ENCODE data around the gene TNFAIP8L1.

The TNFAIP8L1 gene

DNA sequence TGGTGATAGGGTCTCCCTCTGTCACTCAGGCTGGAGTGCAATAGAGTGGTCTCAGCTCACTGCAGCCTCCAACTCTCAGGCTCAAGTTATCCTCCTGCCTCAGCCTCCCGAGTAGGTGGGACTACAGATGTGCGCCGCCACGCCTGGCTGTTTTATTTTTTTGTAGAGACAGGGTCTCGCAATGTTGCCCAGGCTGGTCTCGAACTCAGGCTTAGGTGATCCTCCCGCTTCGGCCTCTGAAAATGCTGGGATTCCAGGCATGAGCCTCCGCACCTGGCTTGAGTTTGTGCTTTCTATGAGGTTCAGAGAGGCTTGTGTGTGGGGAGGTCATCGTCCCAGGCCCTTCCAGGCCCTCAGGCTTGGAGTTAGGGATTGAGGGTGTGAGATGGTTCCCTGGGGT, 39.2 kb upstream of the TNFAIP8L1 start:
- Mint-ChIP-seq H3K36me3 (ENCODE audit: insufficient read depth) (no peaks in the 10 kb centered on the region), H3K27me3 (peaks cover 14 to 20% of the 10 kb centered on the region in 2 donors), H3K27ac (no peak overlapping the region), H3K4me1 (ENCODE audit: low read depth in 2 of 2) (peaks cover 8 to 12% of the 10 kb centered on the region in 2 donors), H3K9me3 (no peaks in the 10 kb centered on the region), H3K4me3 (no peak overlapping the region)
- DNase-seq: no peak
- ATAC-seq (replicated peaks): no peak

GRCh38 chr19:4600893-4601292, 38.4 kb upstream of the TNFAIP8L1 start:
- Mint-ChIP-seq H3K36me3 (ENCODE audit: insufficient read depth) (no peaks in the 10 kb centered on the region), H3K9me3 (no peaks in the 10 kb centered on the region), H3K27ac (no peak overlapping the region), H3K4me3 (no peak overlapping the region), H3K27me3 (peaks cover 14 to 20% of the 10 kb centered on the region in 2 donors), H3K4me1 (ENCODE audit: low read depth in 2 of 2) (peaks cover 8 to 12% of the 10 kb centered on the region in 2 donors)
- ATAC-seq (replicated peaks): no peak
- DNase-seq: no peak

- no peak overlapping the region for H3K27ac Mint-ChIP-seq
- peaks cover 6 to 9% of the 10 kb centered on the region in 2 donors for H3K4me1 Mint-ChIP-seq (ENCODE audit: low read depth in 2 of 2)
- peaks cover 13 to 18% of the 10 kb centered on the region in 2 donors for H3K27me3 Mint-ChIP-seq
- H3K36me3 Mint-ChIP-seq (ENCODE audit: insufficient read depth): peaks cover 1% of the 10 kb centered on the region
- ATAC-seq (replicated peaks): no peak
- DNase-seq: no peak
- no peak overlapping the region for H3K4me3 Mint-ChIP-seq
- no peaks in the 10 kb centered on the region for H3K9me3 Mint-ChIP-seq
Measured at GRCh38 chr19:4602173-4602788, 37.0 kb upstream of the TNFAIP8L1 start.

- Mint-ChIP-seq H3K4me1 (ENCODE audit: low read depth in 2 of 2) (peaks cover 3 to 4% of the 10 kb centered on the region in 2 donors), H3K27ac (no peak overlapping the region), H3K9me3 (no peaks in the 10 kb centered on the region), H3K27me3 (peaks cover 14 to 18% of the 10 kb centered on the region in 2 donors), H3K4me3 (no peak overlapping the region), H3K36me3 (ENCODE audit: insufficient read depth) (peaks cover 3% of the 10 kb centered on the region)
- no peak for DNase-seq
- ATAC-seq (replicated peaks): no peak
Measured at GRCh38 chr19:4602915-4603314, 36.4 kb upstream of the TNFAIP8L1 start.

DNA sequence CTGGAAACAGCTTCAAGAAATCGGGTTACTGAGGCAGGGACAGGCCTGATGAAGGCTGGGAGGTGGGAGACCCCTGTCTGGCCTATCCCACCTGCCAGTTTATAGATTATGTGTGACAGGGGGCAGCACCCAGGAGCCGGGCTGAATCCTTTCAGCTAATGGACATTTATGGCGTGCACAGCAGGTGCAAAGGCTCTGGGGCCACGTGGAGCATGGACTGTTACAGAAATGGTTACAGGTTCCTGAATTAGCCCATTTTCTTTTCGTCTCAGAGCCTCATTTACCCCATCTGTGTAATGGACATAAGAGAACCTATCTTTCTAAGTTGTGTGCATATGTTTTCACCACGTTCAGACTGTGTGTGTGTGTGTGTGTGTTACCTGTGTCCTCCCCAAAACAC, 34.4 kb upstream of the TNFAIP8L1 start:
- Mint-ChIP-seq H3K4me3 (no peak overlapping the region), H3K36me3 (ENCODE audit: insufficient read depth) (peaks cover 6% of the 10 kb centered on the region), H3K27me3 (peaks cover 8 to 12% of the 10 kb centered on the region in 2 donors), H3K27ac (no peak overlapping the region), H3K9me3 (no peaks in the 10 kb centered on the region), H3K4me1 (ENCODE audit: low read depth in 2 of 2) (no peaks in the 10 kb centered on the region)
- ATAC-seq (replicated peaks) (no peak), DNase-seq (no peak)

DNA sequence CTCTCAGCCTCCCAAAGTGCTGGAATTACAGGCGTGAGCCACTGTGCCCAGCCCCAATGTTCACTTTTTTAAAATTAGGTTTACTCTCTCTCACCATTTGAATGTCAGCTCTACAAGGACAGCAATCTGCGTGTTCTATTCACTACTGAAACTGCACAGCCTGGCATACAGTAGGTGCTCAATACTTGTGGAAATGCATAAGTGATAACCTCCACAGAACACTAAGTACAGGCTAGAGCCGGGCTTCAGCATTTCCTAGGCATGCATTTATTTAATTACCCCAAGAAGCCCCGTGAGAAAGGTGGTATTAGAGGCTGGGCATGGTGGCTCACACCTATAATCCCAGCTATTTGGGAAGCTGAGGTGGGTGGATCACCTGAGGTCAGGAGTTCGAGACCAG, 33.1 kb upstream of the TNFAIP8L1 start:
- no peak overlapping the region for H3K27ac Mint-ChIP-seq
- ATAC-seq (replicated peaks) (no peak), DNase-seq (no peak)
- H3K36me3 Mint-ChIP-seq (ENCODE audit: insufficient read depth): peaks cover 9% of the 10 kb centered on the region
- H3K4me1 Mint-ChIP-seq (ENCODE audit: low read depth in 2 of 2): no peaks in the 10 kb centered on the region
- H3K9me3 Mint-ChIP-seq: no peaks in the 10 kb centered on the region
- H3K27me3 Mint-ChIP-seq: peaks cover 18 to 25% of the 10 kb centered on the region in 2 donors
- H3K4me3 Mint-ChIP-seq: no peak overlapping the region

DNA sequence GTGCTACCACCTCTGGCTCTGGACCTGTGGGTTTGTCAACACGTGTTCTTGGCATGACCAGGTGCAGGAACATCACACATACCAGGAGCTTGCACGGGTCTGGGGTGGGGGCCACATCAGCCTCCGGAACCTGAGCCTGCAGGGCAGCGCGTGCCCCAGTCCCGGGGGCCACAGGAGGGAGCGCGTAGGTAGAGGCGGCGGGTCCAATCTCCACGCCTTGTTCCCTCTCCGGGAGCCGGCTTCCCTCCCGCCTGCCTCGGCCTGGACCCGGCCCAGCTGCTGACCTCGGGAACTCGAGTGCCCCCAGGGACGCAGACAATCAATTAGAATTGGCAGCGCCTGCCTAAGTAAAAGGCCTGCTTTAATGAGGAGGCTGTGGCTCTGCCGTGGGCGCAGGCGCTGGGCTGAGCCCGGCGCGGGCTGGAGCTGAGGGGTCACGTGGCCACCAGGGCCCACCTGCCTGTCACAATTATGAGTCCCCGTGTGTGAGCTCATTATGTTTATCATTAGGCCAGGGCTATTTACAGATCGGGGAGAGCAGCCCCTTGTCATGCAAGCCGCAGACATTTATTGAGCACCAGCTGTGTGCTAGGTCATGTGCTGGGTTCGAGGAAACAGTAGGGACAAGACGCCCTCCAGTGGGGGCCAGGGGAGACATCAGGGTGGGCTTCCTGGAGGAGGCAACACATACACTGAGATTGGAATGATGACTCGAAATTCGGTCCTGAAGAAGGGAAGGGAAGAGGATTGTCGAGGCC, 32.2 kb upstream of the TNFAIP8L1 start:
- H3K4me1 Mint-ChIP-seq (ENCODE audit: low read depth in 2 of 2): no peaks in the 10 kb centered on the region
- peaks cover 9% of the 10 kb centered on the region for H3K36me3 Mint-ChIP-seq (ENCODE audit: insufficient read depth)
- no peak overlapping the region for H3K27ac Mint-ChIP-seq
- H3K4me3 Mint-ChIP-seq: no peak overlapping the region
- no peaks in the 10 kb centered on the region for H3K9me3 Mint-ChIP-seq
- ATAC-seq (replicated peaks) (no peak), DNase-seq (no peak)
- H3K27me3 Mint-ChIP-seq: peaks cover 18 to 28% of the 10 kb centered on the region in 2 donors

DNA sequence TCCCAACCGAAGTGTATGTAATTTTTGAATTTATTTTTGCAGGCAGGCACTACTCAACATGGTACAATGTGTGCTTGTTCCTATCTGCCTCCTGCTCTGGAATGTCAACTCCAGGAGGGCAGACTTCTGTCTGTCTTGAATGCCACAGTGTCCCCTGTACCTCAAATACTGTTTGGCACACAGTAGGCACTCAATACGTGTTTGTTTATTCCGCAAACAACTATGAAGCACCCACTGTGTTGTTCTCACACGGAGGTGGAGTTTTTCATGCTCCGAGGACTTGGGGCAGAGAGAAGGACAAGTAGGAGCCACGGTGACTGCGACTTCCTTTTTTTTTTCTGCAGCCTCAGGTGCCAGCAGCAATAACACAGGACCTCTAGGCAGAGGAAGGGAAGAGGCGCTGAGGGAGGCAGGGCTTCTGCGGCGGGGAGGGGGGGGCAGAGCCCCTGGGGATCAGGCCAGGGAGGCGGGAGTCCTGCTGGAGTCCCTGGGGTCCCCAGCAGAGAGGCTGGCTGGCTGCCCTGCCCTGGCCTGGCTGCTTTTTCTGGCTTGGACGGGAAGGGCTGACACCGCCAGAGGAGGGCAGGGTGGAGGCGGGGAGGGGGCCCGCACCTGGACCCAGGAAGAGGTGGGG, 29.3 kb upstream of the TNFAIP8L1 start:
- no peaks in the 10 kb centered on the region for H3K4me1 Mint-ChIP-seq (ENCODE audit: low read depth in 2 of 2)
- ATAC-seq (replicated peaks) (no peak), DNase-seq (no peak)
- no peak overlapping the region for H3K27ac Mint-ChIP-seq
- H3K36me3 Mint-ChIP-seq (ENCODE audit: insufficient read depth): peaks cover 9% of the 10 kb centered on the region
- no peaks in the 10 kb centered on the region for H3K9me3 Mint-ChIP-seq
- H3K4me3 Mint-ChIP-seq: no peak overlapping the region
- H3K27me3 Mint-ChIP-seq: peaks cover 18 to 28% of the 10 kb centered on the region in 2 donors

DNA sequence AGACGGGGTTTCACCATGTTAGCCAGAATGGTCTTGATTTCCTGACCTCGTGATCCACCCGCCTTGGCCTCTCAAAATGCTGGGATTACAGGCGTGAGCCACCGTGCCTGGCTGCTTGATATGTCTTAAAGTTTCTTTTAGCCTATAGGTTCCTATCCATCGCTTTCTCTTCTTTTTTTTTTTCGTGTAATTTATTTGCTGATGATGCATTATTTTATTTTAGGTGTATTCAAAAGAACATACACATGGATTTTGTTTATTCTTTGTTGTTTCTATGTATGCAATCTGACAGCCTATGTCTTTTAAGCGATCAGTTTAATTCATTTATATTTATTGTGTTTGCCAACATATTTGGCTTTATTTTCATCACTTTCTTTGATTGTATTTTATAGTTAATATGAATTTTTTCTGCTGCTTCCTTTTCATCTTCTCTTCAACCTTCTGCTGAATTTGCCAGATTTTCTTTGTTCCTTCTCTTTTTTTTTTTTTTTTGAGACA, 26.0 kb upstream of the TNFAIP8L1 start:
- peaks cover 21 to 32% of the 10 kb centered on the region in 2 donors for H3K27me3 Mint-ChIP-seq
- no peak for DNase-seq
- no peaks in the 10 kb centered on the region for H3K9me3 Mint-ChIP-seq
- peaks cover 7% of the 10 kb centered on the region for H3K36me3 Mint-ChIP-seq (ENCODE audit: insufficient read depth)
- no peak for ATAC-seq (replicated peaks)
- peak overlapping the region in 1 of 2 donors; percentile 61 for H3K27ac Mint-ChIP-seq
- no peaks in the 10 kb centered on the region for H3K4me1 Mint-ChIP-seq (ENCODE audit: low read depth in 2 of 2)
- no peak overlapping the region for H3K4me3 Mint-ChIP-seq

GRCh38 chr19:4618019-4618418, 21.3 kb upstream of the TNFAIP8L1 start:
- no peak overlapping the region for H3K4me3 Mint-ChIP-seq
- DNase-seq: no peak
- peaks cover 35 to 38% of the 10 kb centered on the region in 2 donors for H3K27me3 Mint-ChIP-seq
- no peak overlapping the region for H3K27ac Mint-ChIP-seq
- H3K9me3 Mint-ChIP-seq: no peaks in the 10 kb centered on the region
- ATAC-seq (replicated peaks): no peak
- no peaks in the 10 kb centered on the region for H3K4me1 Mint-ChIP-seq (ENCODE audit: low read depth in 2 of 2)
- H3K36me3 Mint-ChIP-seq (ENCODE audit: insufficient read depth): peaks cover 4% of the 10 kb centered on the region

DNA sequence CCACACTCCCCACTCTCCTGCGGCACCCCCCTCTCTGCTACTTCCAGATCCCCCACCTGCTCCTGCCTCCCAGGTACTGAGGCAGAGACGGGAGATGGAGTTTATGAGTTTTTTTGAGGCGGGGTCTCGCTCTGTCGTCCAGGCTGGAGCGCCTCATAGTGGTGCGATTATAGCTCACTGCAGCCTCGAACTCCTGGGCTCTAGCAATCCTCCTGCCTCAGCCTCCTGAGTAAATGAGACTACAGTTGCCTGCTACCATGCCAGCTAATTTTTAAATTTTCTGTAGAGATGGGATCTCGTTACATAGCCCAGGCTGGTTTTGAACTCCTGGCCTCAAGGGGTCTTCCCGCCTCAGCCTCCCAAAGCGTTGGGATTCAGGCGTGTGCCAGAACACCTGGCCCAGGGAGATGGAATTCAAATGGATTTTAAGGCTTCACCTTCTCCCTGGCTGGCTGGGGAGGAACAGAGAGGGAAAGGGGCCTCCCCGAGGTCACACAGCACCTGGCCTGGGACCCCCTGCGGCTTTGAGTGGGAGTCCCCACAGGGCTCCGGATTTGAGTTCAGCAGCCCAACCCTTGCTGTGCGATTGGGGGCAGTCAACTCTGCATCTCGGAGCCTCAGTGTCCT, 19.5 kb upstream of the TNFAIP8L1 start:
- no peak for ATAC-seq (replicated peaks)
- Mint-ChIP-seq H3K27me3 (peaks cover 40 to 53% of the 10 kb centered on the region in 2 donors), H3K4me3 (no peak overlapping the region), H3K36me3 (ENCODE audit: insufficient read depth) (peaks cover 4% of the 10 kb centered on the region), H3K9me3 (no peaks in the 10 kb centered on the region), H3K4me1 (ENCODE audit: low read depth in 2 of 2) (no peaks in the 10 kb centered on the region), H3K27ac (no peak overlapping the region)
- no peak for DNase-seq

DNA sequence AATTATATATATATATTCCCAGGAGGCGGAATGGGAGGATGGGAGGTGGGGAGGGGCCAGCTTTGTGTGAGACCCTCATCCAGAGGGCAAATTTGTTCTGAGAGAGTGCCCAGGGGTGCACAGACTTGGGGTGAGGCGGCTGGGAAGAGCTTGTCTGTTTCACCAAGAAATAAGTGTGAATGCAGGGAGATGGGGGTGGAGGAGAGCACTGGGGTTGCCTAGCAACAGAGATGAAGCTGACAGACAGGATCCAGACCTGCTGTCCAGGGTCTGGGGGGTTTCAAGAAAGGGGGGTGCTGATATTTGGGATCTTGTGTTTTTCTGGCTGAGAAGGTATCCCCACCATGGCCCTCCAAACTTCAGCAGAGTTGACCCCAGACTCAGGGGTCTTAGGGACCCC, 18.6 kb upstream of the TNFAIP8L1 start:
- ATAC-seq (replicated peaks) (no peak), DNase-seq (no peak)
- Mint-ChIP-seq H3K27me3 (peaks cover 40 to 56% of the 10 kb centered on the region in 2 donors), H3K4me3 (no peak overlapping the region), H3K36me3 (ENCODE audit: insufficient read depth) (peaks cover 4% of the 10 kb centered on the region), H3K4me1 (ENCODE audit: low read depth in 2 of 2) (no peaks in the 10 kb centered on the region), H3K9me3 (no peaks in the 10 kb centered on the region), H3K27ac (no peak overlapping the region)

GRCh38 chr19:4622695-4623421, 16.5 kb upstream of the TNFAIP8L1 start:
- no peak overlapping the region for H3K4me3 Mint-ChIP-seq
- no peaks in the 10 kb centered on the region for H3K4me1 Mint-ChIP-seq (ENCODE audit: low read depth in 2 of 2)
- H3K9me3 Mint-ChIP-seq: no peaks in the 10 kb centered on the region
- DNase-seq (no peak), ATAC-seq (replicated peaks) (no peak)
- H3K27ac Mint-ChIP-seq: no peak overlapping the region
- H3K27me3 Mint-ChIP-seq: peaks cover 39 to 54% of the 10 kb centered on the region in 2 donors
- peaks cover 4% of the 10 kb centered on the region for H3K36me3 Mint-ChIP-seq (ENCODE audit: insufficient read depth)
